Nephron progenitor cell (in vitro differentiated cells): ENCODE measurements around the gene SLC52A3.

Experiments used
- DNase-seq: peaks from one replicate; pipeline ENCODE4 v3.0.0; 2021
- H3K27ac Mint-ChIP-seq: 2 replicates; pipeline ENCODE4 v1.8.0; 2021; ENCODE audit warnings: mild to moderate bottlenecking, moderate library complexity, mixed read lengths
- H3K27me3 Mint-ChIP-seq: 2 replicates; pipeline ENCODE4 v1.8.0; 2021; ENCODE audit warnings: mild to moderate bottlenecking, low read depth, mixed read lengths; ENCODE audit not compliant: poor library complexity
- H3K36me3 Mint-ChIP-seq: 2 replicates; pipeline ENCODE4 v1.8.0; 2021; ENCODE audit warnings: low read depth, mixed read lengths
- H3K4me1 Mint-ChIP-seq: 2 replicates; pipeline ENCODE4 v1.8.0; 2021; ENCODE audit warnings: mixed read lengths
- H3K4me3 Mint-ChIP-seq: 2 replicates; pipeline ENCODE4 v1.8.0; 2021; ENCODE audit warnings: mild to moderate bottlenecking, moderate library complexity, mixed read lengths
- H3K9me3 Mint-ChIP-seq: 2 replicates; pipeline ENCODE4 v1.8.0; 2021; ENCODE audit warnings: mild to moderate bottlenecking, moderate library complexity, mixed read lengths
- TF ChIP-seq, protein P1 (sequence below): fragments of 200-600 bp; sonication (generic); IDR thresholded peaks from 2 replicates; pipeline ENCODE4 v1.5.0; 2021; ENCODE audit warnings: antibody characterized with exemption

Gene SLC52A3

DNA sequence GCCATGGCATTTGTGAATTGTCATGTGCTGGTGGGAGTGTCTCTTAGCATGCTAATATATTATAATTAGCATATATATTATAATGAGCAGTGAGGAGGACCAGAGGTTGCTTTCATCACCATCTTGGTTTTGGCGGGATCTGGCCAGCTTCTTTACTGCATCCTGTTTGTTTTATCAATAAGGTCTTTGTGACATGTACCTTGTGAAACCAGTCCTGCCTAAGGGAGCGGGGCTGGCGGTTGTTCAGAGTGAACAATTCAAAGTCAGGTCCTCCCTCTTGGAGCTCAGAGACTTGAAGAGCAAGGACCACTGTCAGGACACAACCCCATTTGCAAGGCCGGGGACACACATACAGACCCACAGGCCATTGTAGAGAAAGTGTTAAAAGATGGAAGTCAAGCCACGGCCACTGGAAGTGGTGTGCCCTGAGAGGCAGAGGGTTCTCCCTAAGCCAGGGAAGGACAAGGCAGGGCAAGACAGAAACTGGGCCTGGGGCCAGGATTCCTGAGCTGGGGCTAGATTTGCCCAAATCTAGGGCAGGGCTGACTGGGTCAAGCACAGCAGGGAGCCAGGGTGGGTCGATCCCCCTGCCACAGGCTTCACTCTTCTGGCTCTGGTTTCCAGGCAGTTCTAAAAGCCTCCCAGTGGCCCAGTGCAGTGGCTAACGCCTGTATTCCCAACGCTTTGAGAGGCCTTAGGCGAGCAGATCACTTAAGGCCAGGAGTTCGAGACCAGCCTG is 14.2 kb downstream of the SLC52A3 start:
- H3K9me3 Mint-ChIP-seq = no peaks in the 10 kb centered on the region
- TF ChIP-seq, protein P1, sequence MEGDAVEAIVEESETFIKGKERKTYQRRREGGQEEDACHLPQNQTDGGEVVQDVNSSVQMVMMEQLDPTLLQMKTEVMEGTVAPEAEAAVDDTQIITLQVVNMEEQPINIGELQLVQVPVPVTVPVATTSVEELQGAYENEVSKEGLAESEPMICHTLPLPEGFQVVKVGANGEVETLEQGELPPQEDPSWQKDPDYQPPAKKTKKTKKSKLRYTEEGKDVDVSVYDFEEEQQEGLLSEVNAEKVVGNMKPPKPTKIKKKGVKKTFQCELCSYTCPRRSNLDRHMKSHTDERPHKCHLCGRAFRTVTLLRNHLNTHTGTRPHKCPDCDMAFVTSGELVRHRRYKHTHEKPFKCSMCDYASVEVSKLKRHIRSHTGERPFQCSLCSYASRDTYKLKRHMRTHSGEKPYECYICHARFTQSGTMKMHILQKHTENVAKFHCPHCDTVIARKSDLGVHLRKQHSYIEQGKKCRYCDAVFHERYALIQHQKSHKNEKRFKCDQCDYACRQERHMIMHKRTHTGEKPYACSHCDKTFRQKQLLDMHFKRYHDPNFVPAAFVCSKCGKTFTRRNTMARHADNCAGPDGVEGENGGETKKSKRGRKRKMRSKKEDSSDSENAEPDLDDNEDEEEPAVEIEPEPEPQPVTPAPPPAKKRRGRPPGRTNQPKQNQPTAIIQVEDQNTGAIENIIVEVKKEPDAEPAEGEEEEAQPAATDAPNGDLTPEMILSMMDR = no peak
- no peak overlapping the region for H3K4me3 Mint-ChIP-seq
- no peaks in the 10 kb centered on the region for H3K36me3 Mint-ChIP-seq
- peaks cover 9% of the 10 kb centered on the region for H3K4me1 Mint-ChIP-seq
- DNase-seq = no peak
- H3K27me3 Mint-ChIP-seq = peaks cover 45% of the 10 kb centered on the region
- H3K27ac Mint-ChIP-seq = peak overlapping the region; percentile 29

DNA sequence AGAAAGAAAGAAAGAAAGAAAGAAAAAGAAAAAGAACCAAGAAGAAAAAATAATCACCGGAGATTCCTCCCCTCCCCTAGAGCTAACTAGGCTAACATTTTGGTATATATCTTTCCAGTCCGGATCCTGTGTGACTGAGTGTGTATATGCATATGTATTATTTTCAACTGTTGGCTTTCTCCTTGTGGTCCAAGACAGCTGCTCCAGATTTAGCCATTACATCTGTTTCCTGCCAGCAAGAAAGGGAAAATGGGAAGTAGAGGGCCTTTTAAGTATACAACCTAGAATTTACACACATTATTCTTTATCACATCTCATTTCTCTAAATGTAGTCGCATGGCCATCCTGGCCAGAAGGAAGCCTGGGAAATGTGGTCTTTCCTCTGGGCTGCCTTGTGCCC is 15.2 kb downstream of the SLC52A3 start:
- H3K4me1 Mint-ChIP-seq = peaks cover 9% of the 10 kb centered on the region
- H3K9me3 Mint-ChIP-seq = no peaks in the 10 kb centered on the region

DNA sequence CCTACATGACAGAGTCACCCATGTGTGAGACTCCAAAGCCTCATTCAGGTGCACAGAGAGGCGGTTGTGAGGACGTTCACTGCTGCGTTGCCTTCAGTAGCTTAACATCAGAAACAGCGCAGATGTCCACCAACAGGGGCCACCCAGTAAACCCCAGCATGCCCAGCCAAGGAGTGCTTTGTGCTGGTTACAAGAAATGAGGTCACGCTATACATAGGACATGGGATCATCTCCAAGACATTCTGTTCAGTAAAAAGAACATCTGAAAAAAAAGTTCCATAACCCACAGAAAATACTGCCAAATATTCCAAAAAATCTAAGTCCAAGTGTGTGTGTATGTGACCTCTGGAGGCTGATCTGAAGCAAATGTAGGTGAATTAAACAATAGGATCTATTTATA is 16.0 kb downstream of the SLC52A3 start:
- TF ChIP-seq, protein P1 = no peak
- Mint-ChIP-seq H3K4me3 (no peak overlapping the region), H3K9me3 (no peaks in the 10 kb centered on the region), H3K36me3 (no peaks in the 10 kb centered on the region), H3K4me1 (peaks cover 9% of the 10 kb centered on the region), H3K27me3 (peaks cover 27% of the 10 kb centered on the region), H3K27ac (no peak overlapping the region)
- no peak for DNase-seq

More for the DNA sequence above, 15.2 kb downstream of the SLC52A3 start:
- H3K27me3 Mint-ChIP-seq = peaks cover 36% of the 10 kb centered on the region
- no peaks in the 10 kb centered on the region for H3K36me3 Mint-ChIP-seq
- TF ChIP-seq, protein P1 = no peak
- H3K27ac Mint-ChIP-seq = no peak overlapping the region
- no peak overlapping the region for H3K4me3 Mint-ChIP-seq
- no peak for DNase-seq

DNA sequence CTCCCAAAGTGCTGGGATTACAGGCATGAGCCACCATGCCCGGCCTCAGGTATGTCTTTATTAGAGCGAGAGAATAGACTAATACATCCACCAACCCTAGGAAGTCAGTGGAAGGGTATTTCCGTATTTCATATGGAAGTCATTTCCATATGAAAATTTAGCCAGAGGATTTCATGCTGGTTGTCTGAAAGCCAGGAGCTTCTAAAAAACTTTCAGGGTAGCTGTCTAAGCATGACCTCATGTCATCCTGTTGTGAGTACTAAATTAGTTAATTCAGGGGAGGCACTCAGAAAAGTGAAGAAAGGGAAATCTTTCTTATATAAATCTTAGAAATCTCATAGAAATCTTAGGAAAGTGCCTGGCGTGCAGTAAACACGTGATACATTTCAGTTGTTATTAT is 16.5 kb downstream of the SLC52A3 start:
- Mint-ChIP-seq H3K27me3 (peaks cover 22% of the 10 kb centered on the region), H3K36me3 (no peaks in the 10 kb centered on the region), H3K4me3 (no peak overlapping the region), H3K27ac (no peak overlapping the region), H3K9me3 (no peaks in the 10 kb centered on the region), H3K4me1 (peaks cover 9% of the 10 kb centered on the region)
- no peak for DNase-seq
- TF ChIP-seq, protein P1 = no peak

DNA sequence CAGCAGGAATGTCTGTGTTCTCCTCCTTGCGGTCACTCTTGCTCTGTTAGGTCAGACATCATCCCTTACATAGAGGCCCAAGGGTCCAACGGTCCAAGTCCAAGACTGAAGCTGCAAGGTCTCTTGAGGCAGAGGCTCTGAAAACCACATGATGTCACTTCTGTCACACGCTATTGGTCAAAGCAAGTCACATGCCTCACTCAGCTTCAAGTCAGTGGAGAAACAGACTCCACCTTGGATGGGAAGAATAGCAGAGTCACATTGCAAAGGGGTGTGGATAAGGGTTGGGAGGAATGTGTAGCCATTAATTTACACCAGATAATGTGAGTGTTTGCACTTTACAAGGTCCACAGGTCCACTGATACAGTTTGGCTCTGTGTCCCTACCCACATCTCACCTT is 17.5 kb downstream of the SLC52A3 start:
- Mint-ChIP-seq H3K9me3 (peaks cover 8% of the 10 kb centered on the region), H3K36me3 (peaks cover under 1% of the 10 kb centered on the region), H3K27ac (no peak overlapping the region), H3K27me3 (peaks cover 21% of the 10 kb centered on the region), H3K4me1 (peaks cover 2% of the 10 kb centered on the region), H3K4me3 (no peak overlapping the region)
- TF ChIP-seq, protein P1 = no peak
- no peak for DNase-seq
